ENCODE measurements around the gene TTLL10. TPM values are rescaled to one million over a fixed set of nuclear protein-coding genes. Genes with fewer than 3 reads are reported as not detected.

Gene TTLL10
- total RNA-seq, 4 donors from 2014 or later = 0.17 TPM; not detected in 3

- no peak for TF ChIP-seq POLR2A (IDR thresholded peaks at IDR 0.05; ENCODE audit: low read depth)
- no peak for TF ChIP-seq POLR2AphosphoS5 (IDR thresholded peaks at IDR 0.05)
- no peak for TF ChIP-seq CTCF (IDR thresholded peaks at IDR 0.05)
- no peak for TF ChIP-seq EP300 (IDR thresholded peaks at IDR 0.05)
- Histone ChIP-seq H3K27ac (replicated peaks in 1 of 4) (no peak overlapping the region), H3K4me3 (no peak overlapping the region), H3K27me3 (peaks cover 0 to 69% (median 19%) of the 10 kb centered on the region in 4 donors), H3K36me3 (peaks cover 0 to 24% (median 4%) of the 10 kb centered on the region in 4 donors), H3K9me3 (no peaks in the 10 kb centered on the region), H3K4me1 (peaks cover 12 to 34% (median 21%) of the 10 kb centered on the region in 4 donors)
- no peak for DNase-seq (ENCODE audit: extremely low spot score)
- WGBS = 90% methylated on average over 10 of the region's 26 CpGs
- intact Hi-C loops (cut with DNase I) = no loop called here
Measured at GRCh38 chr1:1241588-1242219, 68.0 kb downstream of the TTLL10 start.

- Histone ChIP-seq H3K36me3 (peaks cover 0 to 24% (median 4%) of the 10 kb centered on the region in 4 donors), H3K9me3 (no peaks in the 10 kb centered on the region), H3K27me3 (peaks cover 0 to 71% (median 27%) of the 10 kb centered on the region in 4 donors), H3K4me1 (peaks cover 4 to 34% (median 20%) of the 10 kb centered on the region in 4 donors), H3K27ac (replicated peaks in 1 of 4) (no peak overlapping the region), H3K4me3 (no peak overlapping the region)
- intact Hi-C loops (cut with DNase I) = no loop called here
- TF ChIP-seq EP300 (IDR thresholded peaks at IDR 0.05) (no peak), POLR2AphosphoS5 (IDR thresholded peaks at IDR 0.05) (no peak), POLR2A (IDR thresholded peaks at IDR 0.05; ENCODE audit: low read depth) (no peak), CTCF (IDR thresholded peaks at IDR 0.05) (no peak)
- WGBS = 90% methylated on average over 12 of the region's 41 CpGs
- no peak for DNase-seq (ENCODE audit: extremely low spot score)
Measured at GRCh38 chr1:1242461-1243265, 69.0 kb downstream of the TTLL10 start.

- 83% methylated on average over 1 of the region's 23 CpGs for WGBS
- intact Hi-C loops (cut with DNase I) = no loop called here
- DNase-seq (ENCODE audit: extremely low spot score) = no peak
- no peak for TF ChIP-seq POLR2AphosphoS5 (IDR thresholded peaks at IDR 0.05)
- TF ChIP-seq EP300 (IDR thresholded peaks at IDR 0.05) = no peak
- TF ChIP-seq CTCF (IDR thresholded peaks at IDR 0.05) = no peak
- no peak for TF ChIP-seq POLR2A (IDR thresholded peaks at IDR 0.05; ENCODE audit: low read depth)
- peaks cover 0 to 71% (median 24%) of the 10 kb centered on the region in 4 donors for H3K27me3 ChIP-seq
- H3K27ac ChIP-seq (replicated peaks in 1 of 4) = no peak overlapping the region
- H3K9me3 ChIP-seq = no peaks in the 10 kb centered on the region
- H3K4me1 ChIP-seq = peaks cover 3 to 28% (median 17%) of the 10 kb centered on the region in 4 donors
- H3K4me3 ChIP-seq = no peak overlapping the region
- H3K36me3 ChIP-seq = peaks cover 0 to 24% (median 4%) of the 10 kb centered on the region in 4 donors
Measured at GRCh38 chr1:1243266-1243660, 69.6 kb downstream of the TTLL10 start.

- no peak for TF ChIP-seq CTCF (IDR thresholded peaks at IDR 0.05)
- no peak for TF ChIP-seq EP300 (IDR thresholded peaks at IDR 0.05)
- no peak for TF ChIP-seq POLR2A (IDR thresholded peaks at IDR 0.05; ENCODE audit: low read depth)
- TF ChIP-seq POLR2AphosphoS5 (IDR thresholded peaks at IDR 0.05) = no peak
- no peak for DNase-seq (ENCODE audit: extremely low spot score)
- 100% methylated on average over 1 of the region's 23 CpGs for WGBS
- peaks cover 0 to 24% (median 4%) of the 10 kb centered on the region in 4 donors for H3K36me3 ChIP-seq
- peaks cover 0 to 71% (median 20%) of the 10 kb centered on the region in 4 donors for H3K27me3 ChIP-seq
- no peaks in the 10 kb centered on the region for H3K9me3 ChIP-seq
- H3K4me1 ChIP-seq = peaks cover 3 to 28% (median 17%) of the 10 kb centered on the region in 4 donors
- H3K4me3 ChIP-seq = peak overlapping the region in 2 of 4 donors; percentile 8 to 22
- H3K27ac ChIP-seq (replicated peaks in 1 of 4) = no peak overlapping the region
- intact Hi-C loops (cut with DNase I) = no loop called here
Measured at GRCh38 chr1:1243807-1244191, 70.1 kb downstream of the TTLL10 start.
